Endodermal cell (in vitro differentiated cells): ENCODE measurements around the gene SMDT1. TPM values are rescaled to one million over a fixed set of nuclear protein-coding genes. Genes with fewer than 3 reads are reported as not detected.

Source experiments
- DNase-seq: peaks from one replicate; pipeline ENCODE4 v3.0.0-alpha.2; 2017
- H3K27ac ChIP-seq: 2 replicates; pipeline ENCODE4 v1.5.1; 2013; ENCODE audit warnings: mild to moderate bottlenecking, low read depth, low read length, moderate library complexity
- H3K27me3 ChIP-seq: 2 replicates; pipeline ENCODE4 v1.6.1; 2013; ENCODE audit warnings: mild to moderate bottlenecking, low read length, moderate library complexity; ENCODE audit not compliant: insufficient read depth, control insufficient read depth, poor library complexity, severe bottlenecking
- H3K36me3 ChIP-seq: 2 replicates; pipeline ENCODE4 v1.7.0; 2013; ENCODE audit warnings: mild to moderate bottlenecking, low read length, moderate library complexity; ENCODE audit not compliant: control insufficient read depth, insufficient read depth
- H3K4me1 ChIP-seq: one replicate; pipeline ENCODE4 v1.7.0; 2013; ENCODE audit warnings: low read length; ENCODE audit not compliant: control insufficient read depth, insufficient read depth
- H3K4me3 ChIP-seq: 2 replicates; pipeline ENCODE4 v1.5.1; 2013; ENCODE audit warnings: mild to moderate bottlenecking, low read length, moderate library complexity
- H3K9ac ChIP-seq: 2 replicates; pipeline ENCODE4 v1.6.1; 2013; ENCODE audit warnings: mild to moderate bottlenecking, low read length, moderate library complexity; ENCODE audit not compliant: poor library complexity, severe bottlenecking; ENCODE audit errors: extremely low read depth
- H3K9me3 ChIP-seq: 2 replicates; pipeline ENCODE4 v1.6.1; 2013; ENCODE audit warnings: mild to moderate bottlenecking, low read length, moderate library complexity; ENCODE audit not compliant: control insufficient read depth
- H3K27ac Mint-ChIP-seq: 2 replicates; pipeline ENCODE4 v1.8.0; 2020; ENCODE audit warnings: mixed read lengths
- H3K27me3 Mint-ChIP-seq: 2 replicates; pipeline ENCODE4 v1.8.0; 2021; ENCODE audit warnings: mild to moderate bottlenecking, mixed read lengths; ENCODE audit not compliant: insufficient read depth
- H3K36me3 Mint-ChIP-seq: 2 replicates; pipeline ENCODE4 v1.8.0; 2020; ENCODE audit warnings: low read depth, mixed read lengths
- H3K4me1 Mint-ChIP-seq: 2 replicates; pipeline ENCODE4 v1.8.0; 2020; ENCODE audit warnings: mixed read lengths
- H3K4me3 Mint-ChIP-seq: 2 replicates; pipeline ENCODE4 v1.8.0; 2020; ENCODE audit warnings: mild to moderate bottlenecking, moderate library complexity, mixed read lengths
- H3K9me3 Mint-ChIP-seq: 2 replicates; pipeline ENCODE4 v1.8.0; 2020; ENCODE audit warnings: mild to moderate bottlenecking, mixed read lengths
- CTCF ChIP-seq: fragments of 200-600 bp; sonication (generic); conservative IDR thresholded peaks from 2 replicates; pipeline ENCODE4 v1.5.0; 2021; ENCODE audit warnings: antibody characterized with exemption, mild to moderate bottlenecking
- WGBS, 2 experiments: methylation state at CpG; one replicate each; pipeline versions ENCODE4 v1.1.5 to v1.1.7; 2013; ENCODE audit warnings: missing lambda C conversion rate in 2 of 2, mixed read lengths in 1 of 2; ENCODE audit not compliant: insufficient coverage in 1 of 2, insufficient read length in 1 of 2; 5-methylcytosine and 5-hydroxymethylcytosine counted together
- total RNA-seq, 2 donors: library from RNA; stranded (reverse); fragmentation: NEBNext Ultra II Directional in 1 of 2; extraction: Animal tissue kit (Norgen Biotek cat#: 25700) in 1 of 2; gene quantifications; 2 replicates in 1 of 2; 3 replicates in 1 of 2; pipeline ENCODE4 v1.2.1, GENCODE V29; 2021

Gene SMDT1
- total RNA-seq, 2 donors from 2014 or later, result 29.5 to 41.3 TPM

GRCh38 chr22:42084874-42085273 is 5.4 kb downstream of the SMDT1 start:
- Mint-ChIP-seq H3K4me3 (no peak overlapping the region), H3K27me3 (no peaks in the 10 kb centered on the region), H3K27ac (no peak overlapping the region), H3K4me1 (peaks cover 5% of the 10 kb centered on the region), H3K36me3 (peaks cover 60% of the 10 kb centered on the region), H3K9me3 (peaks cover 3% of the 10 kb centered on the region)
- no peaks in the 10 kb centered on the region for H3K27me3 ChIP-seq
- 98 to 100% methylated on average over 3 to 8 of the region's 8 CpGs for WGBS, 2 experiments
- no peak overlapping the region for H3K9ac ChIP-seq
- peaks cover 53% of the 10 kb centered on the region for H3K36me3 ChIP-seq
- peaks cover 15% of the 10 kb centered on the region for H3K9me3 ChIP-seq
- DNase-seq, result no peak
- H3K4me1 ChIP-seq, result no peaks in the 10 kb centered on the region
- H3K27ac ChIP-seq, result no peak overlapping the region
- H3K4me3 ChIP-seq, result no peak overlapping the region
- TF ChIP-seq CTCF, result no peak

GRCh38 chr22:42086051-42086450 is 6.6 kb downstream of the SMDT1 start:
- peaks cover 6% of the 10 kb centered on the region for H3K9me3 Mint-ChIP-seq
- H3K4me1 Mint-ChIP-seq, result no peaks in the 10 kb centered on the region
- peaks cover 15% of the 10 kb centered on the region for H3K9me3 ChIP-seq
- no peaks in the 10 kb centered on the region for H3K27me3 Mint-ChIP-seq
- no peaks in the 10 kb centered on the region for H3K27me3 ChIP-seq
- no peak overlapping the region for H3K4me3 Mint-ChIP-seq
- no peak overlapping the region for H3K27ac ChIP-seq
- no peak overlapping the region for H3K27ac Mint-ChIP-seq
- H3K4me1 ChIP-seq, result no peaks in the 10 kb centered on the region
- no peak overlapping the region for H3K9ac ChIP-seq
- WGBS, 2 experiments, result 93 to 100% methylated on average over 6 of the region's 6 CpGs
- H3K36me3 ChIP-seq, result peaks cover 53% of the 10 kb centered on the region
- no peak overlapping the region for H3K4me3 ChIP-seq
- TF ChIP-seq CTCF, result no peak
- DNase-seq, result no peak
- peaks cover 63% of the 10 kb centered on the region for H3K36me3 Mint-ChIP-seq

- Histone ChIP-seq H3K4me3 (peak within 1 kb of the TSS; percentile 96), H3K9ac (peak within 1 kb of the TSS; percentile 96), H3K27ac (peak within 1 kb of the TSS; percentile 98), H3K4me1 (no peaks in the 10 kb centered on the region), H3K9me3 (peaks cover 15% of the 10 kb centered on the region), H3K27me3 (no peaks in the 10 kb centered on the region), H3K36me3 (peaks cover 28% of the 10 kb centered on the region)
- Mint-ChIP-seq H3K27me3 (peaks cover 3% of the 10 kb centered on the region), H3K36me3 (peaks cover 45% of the 10 kb centered on the region), H3K4me1 (no peaks in the 10 kb centered on the region), H3K27ac (peak within 1 kb of the TSS; percentile 99), H3K4me3 (peak within 1 kb of the TSS; percentile 94), H3K9me3 (peaks cover 38% of the 10 kb centered on the region)
- peak; percentile 99 for DNase-seq
- peak; percentile 95 for TF ChIP-seq CTCF
- WGBS, 2 experiments, result 1 to 2% methylated on average over 29 to 71 of the region's 71 CpGs
Observed at GRCh38 chr22:42090596-42091454, 11.3 kb downstream of the SMDT1 start, which contains the start of gene NDUFA6. NDUFA6 (minus strand) TSS chr22:42090772; CDS start chr22:42090744, 28 bp downstream.
